Measurements from ENCODE around the gene TCF7L2.
"Not testable (repeated sequence)": the region's sequence is repeated elsewhere in the genome, so short reads cannot be mapped to it uniquely, and the experiment has no call there.

TCF7L2 gene

DNA sequence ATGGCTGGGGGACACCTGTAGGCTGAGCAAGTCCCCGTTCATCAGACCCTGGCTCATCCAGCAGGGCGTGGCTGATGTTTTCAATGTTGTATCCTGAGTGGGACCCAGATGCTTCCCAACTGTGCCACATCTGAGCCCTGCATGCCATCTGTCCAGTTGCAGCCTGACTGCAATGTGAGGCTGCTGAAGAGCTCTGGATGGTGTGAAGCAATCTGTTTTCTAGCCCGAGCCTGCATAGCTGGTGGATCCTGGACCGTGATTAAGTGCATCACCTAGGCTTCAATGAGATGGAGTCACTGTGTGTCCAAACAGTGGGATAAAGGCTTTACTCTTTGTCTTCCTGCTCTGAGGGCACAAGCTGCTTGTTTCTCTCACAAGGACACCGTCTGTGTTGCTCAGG, 99.8 kb downstream of the TCF7L2 start:
- DNase-seq: no peak

- DNase-seq: no peak
Observed at GRCh38 chr10:113052076-113052830, 102.2 kb downstream of the TCF7L2 start.

- no peak for DNase-seq
Observed at GRCh38 chr10:113053091-113053490, 103.0 kb downstream of the TCF7L2 start.

DNA sequence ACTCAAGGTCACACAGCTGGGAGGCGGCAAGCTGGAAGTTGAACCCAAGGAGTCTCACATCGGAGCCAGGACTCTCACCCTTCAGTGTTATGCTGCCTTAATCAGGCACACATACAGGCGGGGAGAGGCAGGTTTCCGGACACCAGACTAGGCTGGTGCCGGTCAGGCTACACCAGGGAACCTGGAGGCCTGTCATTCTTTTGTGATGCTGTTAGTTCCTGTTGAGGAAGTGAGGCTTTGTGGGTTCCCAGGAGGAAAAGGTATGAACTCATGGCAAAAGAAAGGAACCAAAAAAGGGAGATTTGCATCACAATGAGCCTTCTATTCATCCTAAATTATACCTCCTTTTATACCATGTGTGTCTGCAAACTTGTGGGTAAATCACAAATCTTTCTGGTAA, 103.8 kb downstream of the TCF7L2 start:
- DNase-seq: no peak

GRCh38 chr10:113055458-113055857, 105.4 kb downstream of the TCF7L2 start:
- DNase-seq: no peak

GRCh38 chr10:113056030-113056429, 106.0 kb downstream of the TCF7L2 start:
- no peak for DNase-seq

DNA sequence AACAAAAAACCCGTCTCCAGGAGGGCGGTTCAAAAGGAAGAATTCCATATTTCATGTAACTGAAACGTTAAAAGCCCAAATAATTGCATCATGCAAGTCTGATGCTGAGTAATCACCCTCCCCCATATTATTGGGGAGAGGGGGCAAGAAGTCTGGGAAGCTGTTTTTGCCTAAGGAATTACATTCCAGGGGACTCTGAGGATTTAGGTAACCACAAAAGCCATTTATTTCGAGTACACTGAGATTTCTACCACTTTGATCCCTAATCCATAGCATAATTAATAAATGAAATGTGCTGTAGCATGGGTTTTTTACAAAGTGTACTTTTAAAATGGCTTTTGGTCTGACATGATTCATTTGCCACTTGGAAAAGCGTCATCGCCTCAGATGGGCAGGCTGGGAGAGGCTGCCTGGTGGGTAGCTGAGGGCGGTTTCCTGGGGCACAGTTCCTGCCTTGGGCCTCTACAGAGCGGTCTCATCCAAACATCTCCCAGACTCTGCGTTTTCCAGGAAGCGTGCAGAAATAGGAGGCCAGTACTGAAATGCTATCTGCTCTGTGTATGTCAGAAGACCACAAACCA, 106.5 kb downstream of the TCF7L2 start:
- no peak for DNase-seq

DNA sequence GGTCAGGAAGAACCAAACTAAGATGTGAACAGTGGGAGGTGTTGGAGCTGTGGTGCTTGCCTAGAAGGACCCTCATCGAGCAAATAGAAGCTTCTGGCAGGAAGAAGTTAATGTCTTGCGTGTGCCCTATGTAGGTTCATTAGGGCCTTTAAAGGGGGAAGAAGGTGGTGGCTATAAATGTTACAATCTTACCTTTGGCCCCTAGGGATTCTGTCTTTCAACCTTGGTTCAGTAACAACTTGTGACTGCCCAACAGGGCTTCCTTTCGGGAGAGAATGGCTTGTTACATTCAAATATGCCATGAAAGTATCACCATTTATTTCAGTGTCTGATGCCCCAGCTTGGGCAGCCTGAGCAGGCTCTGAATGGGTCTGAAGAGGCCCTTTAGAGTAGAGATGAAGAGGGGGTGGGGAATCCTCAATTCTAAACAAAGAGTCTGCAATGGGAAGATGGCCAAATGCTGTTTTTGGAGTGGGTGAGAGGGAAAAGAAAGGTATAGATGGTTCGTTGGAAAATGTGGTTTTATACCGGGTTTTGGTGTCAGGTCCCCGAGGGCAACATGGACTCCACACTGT, 108.0 kb downstream of the TCF7L2 start:
- DNase-seq: no peak

GRCh38 chr10:113058523-113059370, 108.7 kb downstream of the TCF7L2 start:
- no peak for DNase-seq

DNA sequence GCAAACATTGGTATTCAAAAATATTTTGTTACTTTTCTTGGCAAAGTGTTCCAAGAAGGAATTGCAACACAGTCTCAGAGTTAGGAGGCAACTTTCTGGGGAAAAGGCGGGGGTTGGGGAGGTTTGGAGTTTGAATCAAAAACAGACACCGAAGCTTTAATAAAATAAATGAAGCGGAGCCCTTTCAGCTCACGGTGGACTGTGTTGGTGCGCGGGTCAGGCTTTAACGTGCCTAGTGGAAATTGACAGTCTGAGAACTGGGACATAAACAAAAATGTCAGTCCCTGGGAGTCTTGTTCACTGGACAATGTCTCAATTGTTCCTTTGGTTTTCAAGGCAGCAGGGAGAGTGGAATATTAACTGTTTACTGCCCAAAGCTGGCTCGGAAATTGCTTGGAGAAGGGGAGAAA, 109.3 kb downstream of the TCF7L2 start:
- DNase-seq: no peak

DNA sequence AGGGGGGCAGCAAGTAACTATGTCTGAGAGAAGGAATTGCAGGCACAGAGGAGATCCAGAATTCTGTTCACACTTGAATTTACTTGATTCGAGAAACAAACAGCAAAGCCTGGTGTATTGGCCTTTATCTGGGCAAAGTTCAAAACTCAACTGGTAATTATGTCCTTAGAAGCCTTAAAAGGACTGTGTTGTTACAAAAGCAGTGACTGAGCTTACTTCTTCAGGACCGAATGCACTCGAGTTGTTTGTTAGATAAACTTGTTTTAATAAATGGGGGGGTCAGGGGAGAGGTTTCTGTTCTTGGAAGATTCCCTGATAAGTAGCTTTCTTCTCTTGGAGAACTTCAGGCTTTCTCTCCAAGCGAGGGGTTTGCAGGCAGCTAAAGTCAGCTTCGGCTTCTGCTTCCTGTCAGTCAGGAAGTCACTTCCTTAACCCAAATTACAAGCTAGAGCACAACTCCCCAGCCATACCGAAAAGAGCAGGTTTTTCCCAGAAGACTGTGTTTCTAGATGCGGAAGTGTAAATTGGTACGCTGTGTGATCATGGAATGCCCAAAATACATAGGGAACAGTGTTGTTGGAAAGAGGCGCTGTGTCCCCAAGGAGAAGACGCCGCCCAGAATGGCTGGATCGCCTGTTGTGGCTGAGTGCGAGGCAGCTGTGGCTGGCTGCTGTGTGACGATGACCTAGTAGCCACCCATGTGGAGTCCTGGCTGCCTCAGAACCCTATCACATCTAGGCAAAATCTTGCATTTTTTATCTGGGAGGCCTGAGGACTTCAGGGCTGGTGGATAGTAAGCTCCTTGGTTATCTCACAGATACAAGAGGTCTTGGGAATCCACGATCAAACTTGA, 110.4 kb downstream of the TCF7L2 start:
- DNase-seq: no peak

- no peak for DNase-seq
Observed at GRCh38 chr10:113061054-113061430, 111.0 kb downstream of the TCF7L2 start.

GRCh38 chr10:113061557-113061956, 111.5 kb downstream of the TCF7L2 start:
- DNase-seq: no peak

DNA sequence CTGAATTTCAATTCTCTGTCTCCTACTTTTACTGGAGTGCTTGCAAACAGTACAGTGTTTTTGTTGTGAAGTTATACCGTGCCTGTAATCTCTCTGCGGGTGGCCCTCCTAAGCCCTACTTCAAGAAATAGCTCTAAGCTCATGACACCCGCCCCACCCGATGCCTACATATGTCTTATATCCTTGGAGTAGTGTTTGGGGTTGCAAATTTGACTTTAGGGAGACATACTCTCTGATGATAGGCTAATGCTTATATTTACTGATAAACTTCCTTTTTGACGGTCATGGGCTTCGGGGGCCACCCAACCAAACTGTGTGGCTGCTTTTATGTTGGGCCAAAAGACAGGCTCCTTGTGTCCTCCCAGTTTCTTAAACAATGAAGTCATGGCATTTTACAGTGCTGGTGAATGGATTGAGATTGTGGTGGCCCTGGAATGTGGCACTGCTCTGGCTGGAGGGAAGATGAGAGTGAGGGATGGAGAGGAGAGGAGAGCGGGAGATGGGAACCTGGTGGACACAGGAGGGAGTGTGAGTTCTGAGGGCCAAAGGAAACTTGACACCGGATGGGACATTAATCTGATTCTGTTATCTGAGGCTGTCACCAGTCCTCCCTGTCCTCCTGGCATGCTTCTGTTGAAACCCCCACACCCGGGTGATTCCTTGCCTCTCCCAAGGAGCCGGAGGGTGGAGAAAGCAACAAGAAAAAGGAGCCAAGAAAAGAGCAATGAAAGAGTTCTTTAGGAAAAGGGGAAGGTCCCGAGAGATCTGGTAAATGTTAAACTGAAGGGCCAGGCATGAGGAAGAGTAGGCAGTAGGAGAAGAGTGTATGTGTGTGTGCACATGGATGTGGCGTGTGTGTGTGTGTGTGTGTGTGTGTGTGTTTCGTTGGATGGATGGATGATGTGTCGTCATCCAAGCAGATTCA, 113.3 kb downstream of the TCF7L2 start:
- DNase-seq: no peak

DNA sequence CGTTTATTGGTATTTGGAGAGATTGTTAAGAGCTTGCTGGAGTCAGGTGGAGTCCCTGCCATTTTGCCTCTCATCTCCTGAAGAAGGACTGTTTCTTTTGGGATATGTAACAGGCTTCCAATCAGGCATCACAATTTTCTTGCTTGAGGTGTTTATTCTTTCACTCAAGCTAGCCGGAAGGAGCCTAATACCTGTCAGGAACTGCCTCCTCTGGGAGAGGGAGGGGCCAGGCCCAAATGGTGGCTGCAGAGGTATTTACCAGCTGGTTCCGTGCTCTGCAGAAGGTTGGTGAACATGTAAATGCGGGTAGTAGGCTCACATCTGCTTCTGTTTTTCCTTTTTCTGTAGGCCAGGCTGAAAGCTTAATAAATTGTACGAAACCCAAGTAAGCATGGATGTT, 114.0 kb downstream of the TCF7L2 start:
- DNase-seq: no peak

DNA sequence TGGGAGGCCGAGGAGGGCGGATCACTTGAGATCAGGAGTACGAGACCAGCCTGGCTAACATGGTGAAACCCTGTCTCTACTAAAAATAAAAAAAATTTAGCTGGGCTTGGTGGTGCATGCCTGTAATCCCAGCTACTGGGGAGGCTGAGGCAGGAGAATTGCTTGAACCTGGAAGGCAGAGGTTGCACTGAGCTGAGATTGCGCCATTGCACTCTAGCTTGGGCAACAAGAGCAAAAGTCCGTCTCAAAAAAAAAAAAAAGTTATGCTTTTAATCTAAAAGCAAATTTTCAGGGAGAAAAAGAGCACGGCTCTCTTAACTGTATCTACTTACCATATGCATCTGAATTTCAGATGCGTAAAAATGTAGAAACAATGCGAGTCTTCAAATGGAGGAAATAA, 116.1 kb downstream of the TCF7L2 start:
- DNase-seq: not testable (repeated sequence)

DNA sequence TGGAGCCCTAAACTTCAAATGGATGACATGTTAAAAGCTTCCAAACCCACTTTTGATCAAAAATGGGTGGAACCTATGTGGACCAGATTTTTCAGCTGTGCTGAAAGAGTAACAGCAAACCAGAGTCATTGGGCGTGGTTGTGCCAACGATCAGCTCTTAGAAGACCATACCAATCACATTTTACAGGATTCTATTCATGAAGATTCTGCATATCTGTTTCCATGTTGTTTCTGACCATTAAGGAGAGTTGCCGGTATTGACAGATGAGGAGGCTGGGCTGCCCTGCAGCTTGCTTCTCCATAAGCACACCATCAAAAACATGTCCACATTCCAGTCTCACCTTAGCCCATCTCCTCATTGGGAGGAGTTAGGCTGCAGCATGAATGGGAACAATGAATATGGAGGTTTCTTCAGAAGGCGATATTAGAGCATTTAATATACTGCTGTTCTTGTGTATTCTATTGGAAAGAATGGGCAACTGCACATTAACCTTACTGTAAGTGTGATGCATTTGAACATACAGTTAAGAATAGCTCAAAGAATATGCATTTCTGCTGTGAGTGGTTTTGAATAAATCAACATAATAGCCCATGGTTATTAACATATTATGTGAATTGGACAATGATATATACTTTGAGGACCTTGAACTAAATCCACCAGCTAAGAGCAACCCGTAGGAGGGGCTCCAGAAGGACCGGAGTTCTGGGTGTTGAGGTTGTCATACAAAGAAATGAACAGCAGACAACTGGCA, 116.7 kb downstream of the TCF7L2 start:
- DNase-seq: no peak

- DNase-seq: no peak
Observed at GRCh38 chr10:113067501-113067900, 117.5 kb downstream of the TCF7L2 start.

GRCh38 chr10:113068178-113068890, 118.3 kb downstream of the TCF7L2 start:
- no peak for DNase-seq

DNA sequence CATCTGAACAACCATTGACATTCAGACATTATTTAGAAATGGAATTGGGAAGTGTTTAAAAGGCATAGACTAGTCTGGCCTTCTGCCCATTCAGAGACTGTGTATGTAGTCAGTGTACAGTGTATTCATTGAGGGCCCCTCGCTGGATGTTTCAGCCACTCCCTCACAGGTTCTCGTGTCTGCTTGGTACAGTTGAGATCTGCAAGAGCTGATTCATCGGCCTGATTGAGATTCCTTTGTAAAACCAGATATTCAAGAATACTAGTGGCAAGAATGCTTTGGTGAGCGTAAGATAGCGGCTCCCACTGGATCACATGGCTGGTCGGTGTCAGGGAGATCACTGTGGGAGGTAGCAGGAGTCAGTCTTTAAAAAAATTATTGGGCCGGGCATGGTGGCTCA, 119.5 kb downstream of the TCF7L2 start:
- DNase-seq: no peak

All from activated CD4-positive, alpha-beta T cell treated with anti-CD3 and anti-CD28 coated beads for 48 hours (primary cell).